ENCODE measurements around the gene DNAH11.
"Not testable (repeated sequence)": the region's sequence is repeated elsewhere in the genome, so short reads cannot be mapped to it uniquely, and the experiment has no call there.

DNAH11 gene

DNA sequence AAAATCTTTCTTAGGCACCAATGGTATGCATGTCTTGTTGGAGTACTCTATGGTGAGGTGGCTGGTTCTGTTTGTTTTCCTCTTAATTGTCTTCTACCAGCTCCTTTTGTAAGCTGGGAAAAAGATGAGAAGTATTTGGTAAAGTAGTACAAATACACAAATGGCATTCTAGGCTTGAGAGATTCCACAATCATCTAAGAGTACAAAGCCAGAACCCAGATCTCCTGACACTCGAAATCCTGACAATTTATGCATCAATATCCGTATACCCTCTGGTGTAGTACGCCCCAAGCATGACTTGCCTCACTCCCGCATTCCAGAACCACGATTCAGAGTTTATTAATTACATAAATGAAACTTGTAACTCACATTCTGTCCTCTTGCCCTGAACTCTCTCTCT, 359.4 kb downstream of the DNAH11 start:
- DNase-seq = no peak

DNA sequence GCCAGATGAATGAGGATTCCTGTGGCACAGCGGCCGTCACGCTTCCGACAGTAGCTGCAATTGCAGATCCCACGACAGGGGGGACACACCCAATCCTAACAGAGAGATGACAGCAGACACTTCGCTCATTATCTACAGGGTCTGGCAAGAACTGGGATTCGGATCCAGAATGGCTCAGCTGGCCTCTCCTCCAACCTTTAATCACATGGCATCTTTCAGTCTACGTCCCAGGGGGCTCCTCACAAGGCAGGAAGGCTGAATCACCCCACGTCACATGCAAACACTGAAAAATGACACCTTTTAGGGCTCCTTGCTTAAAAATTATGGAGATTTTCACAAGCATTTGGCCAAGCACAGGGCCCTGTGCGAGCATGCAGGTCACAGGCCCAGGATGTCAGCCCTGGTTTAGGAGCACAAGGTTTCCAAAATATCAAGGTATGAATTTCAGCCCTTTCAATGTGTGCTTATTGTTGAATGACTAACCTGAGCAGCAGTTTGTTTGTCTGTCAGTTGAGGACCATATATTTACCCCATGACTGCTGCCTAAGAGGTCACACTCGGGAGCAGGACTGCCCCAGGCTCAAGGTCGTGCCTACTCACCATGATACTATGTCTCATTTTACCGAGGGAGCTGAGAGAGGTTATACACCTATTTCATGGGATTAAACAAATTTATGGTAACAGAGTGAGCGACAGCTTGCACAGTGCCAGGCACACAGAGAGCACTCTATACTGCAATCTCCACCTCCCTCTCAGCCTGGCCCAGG, 360.4 kb downstream of the DNAH11 start:
- no peak for DNase-seq

DNA sequence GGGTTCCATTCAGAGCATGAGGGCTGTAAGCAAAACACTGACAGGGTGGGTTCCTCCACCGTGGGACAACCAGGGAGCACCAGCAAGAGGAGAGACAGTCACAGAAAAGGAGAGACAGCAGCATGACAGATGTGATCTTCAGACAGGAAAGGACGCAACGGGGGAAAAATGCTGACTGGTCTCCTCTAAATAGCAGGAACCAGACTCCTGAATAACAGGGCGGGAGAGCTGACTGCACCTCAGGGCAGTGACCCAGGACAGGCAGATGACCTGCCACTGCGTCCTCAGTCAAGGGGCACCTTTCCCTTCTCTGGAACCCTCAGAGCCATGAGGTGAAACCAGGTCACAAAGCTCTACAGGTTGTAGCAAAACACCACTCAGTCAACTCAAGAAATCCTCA, 365.9 kb downstream of the DNAH11 start:
- no peak for DNase-seq

DNA sequence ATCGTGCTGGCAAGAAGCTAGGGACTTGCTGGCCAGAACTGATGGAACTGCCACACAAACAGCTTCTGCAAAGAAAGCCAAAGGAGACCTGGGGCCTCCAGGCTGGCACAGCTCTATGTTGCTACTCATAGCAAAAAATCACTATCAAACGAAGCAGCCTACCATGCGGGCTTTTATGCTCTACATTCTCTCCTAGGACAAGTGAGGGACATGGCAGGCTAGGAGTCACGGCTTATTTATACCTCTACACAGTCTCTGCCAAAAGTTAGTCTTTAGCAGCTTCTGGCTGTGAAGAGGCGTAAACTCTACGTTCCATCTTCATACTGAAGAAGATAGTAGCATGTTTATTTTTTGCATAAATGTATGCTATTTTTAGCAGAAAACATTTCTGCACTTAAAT, 367.4 kb downstream of the DNAH11 start:
- DNase-seq = no peak

DNA sequence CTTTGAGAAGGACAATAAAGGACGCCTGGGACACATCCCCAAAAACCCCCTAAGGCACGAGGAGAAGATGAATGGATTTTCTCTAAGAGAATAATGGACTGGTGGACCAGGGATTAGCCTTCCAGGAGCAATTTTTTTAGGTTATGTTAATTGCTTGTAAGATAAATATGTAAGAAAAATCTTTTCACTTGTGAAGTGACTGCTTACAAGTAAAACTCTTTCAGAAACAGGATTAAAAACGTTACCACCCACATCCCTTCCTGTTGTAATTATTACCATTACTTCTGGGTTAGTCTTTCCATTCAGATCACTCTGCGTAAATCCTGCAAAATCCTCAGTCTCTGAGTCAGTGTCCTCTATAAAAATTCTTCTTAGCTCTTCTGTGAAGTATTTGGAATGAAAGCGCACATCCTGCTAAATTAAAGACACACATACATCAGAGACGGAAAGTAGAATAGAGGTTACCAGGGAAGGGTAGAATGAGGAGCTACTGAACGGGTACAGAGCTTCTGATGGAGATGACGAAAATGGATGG, 368.6 kb downstream of the DNAH11 start:
- DNase-seq = no peak

- no peak for DNase-seq
Observed at GRCh38 chr7:21912305-21912704, 369.5 kb downstream of the DNAH11 start.

- no peak for DNase-seq
Observed at GRCh38 chr7:21912931-21913780, 370.3 kb downstream of the DNAH11 start.

DNA sequence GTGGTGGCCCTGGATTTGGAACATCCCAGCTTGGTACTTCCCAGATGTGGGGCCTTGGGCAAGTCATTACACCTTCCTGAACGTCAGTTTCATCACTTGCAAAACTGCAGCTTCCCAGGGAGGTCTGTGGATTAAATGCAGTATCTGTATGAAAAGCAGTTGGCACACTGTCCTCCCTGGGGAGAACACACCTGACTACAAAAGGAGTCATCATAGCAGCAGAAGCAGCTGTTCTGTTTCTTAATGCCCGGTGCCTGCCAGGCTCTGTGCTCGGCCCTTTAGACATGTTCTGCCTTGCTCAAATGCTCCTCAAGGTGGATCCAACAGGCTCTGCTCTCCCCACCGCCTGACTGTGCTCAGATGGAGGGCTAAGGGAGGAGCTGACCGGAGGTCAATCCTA, 371.8 kb downstream of the DNAH11 start:
- DNase-seq = no peak

DNA sequence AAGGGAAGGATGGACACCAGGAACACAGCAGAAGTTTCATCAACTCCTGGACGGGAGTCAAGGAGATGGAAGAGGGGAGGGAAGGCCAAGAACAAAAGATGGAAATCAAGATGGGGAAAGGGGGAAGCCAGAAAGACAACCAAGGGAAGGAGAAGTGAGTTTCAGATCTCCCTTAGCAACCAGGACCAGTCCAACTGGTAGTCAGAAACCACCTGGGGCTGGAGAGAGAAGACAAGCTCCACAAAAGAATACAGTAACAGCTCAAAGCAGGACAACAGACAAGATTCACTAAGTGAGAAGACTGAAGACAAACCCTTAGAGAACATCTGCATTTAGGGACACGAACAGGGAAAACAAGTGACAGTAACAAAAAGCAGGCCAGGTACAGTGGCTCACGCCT, 372.3 kb downstream of the DNAH11 start:
- DNase-seq = no peak

GRCh38 chr7:21916176-21916575, 373.3 kb downstream of the DNAH11 start:
- DNase-seq = no peak

DNA sequence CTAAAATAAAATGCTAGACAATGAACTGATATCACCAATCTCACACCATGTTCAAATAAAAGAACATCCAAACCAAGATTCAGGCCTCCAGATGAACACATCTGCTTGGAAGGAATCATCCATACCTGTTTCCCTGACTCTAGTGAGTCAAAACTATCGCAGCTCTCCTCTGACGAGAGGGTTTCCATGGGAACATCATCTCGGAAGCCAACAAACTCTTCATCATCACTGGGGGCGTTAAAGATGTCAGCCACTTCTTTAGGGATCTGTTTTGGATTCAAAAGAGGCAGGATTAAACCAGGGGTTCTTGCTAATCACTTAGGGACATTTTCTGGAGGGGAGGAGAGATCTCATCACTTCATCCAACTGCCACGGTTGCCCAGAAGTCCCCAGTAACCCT, 373.8 kb downstream of the DNAH11 start:
- DNase-seq = no peak

GRCh38 chr7:21918216-21918615, 375.4 kb downstream of the DNAH11 start:
- DNase-seq = no peak

GRCh38 chr7:21920936-21921335, 378.1 kb downstream of the DNAH11 start:
- no peak for DNase-seq

DNA sequence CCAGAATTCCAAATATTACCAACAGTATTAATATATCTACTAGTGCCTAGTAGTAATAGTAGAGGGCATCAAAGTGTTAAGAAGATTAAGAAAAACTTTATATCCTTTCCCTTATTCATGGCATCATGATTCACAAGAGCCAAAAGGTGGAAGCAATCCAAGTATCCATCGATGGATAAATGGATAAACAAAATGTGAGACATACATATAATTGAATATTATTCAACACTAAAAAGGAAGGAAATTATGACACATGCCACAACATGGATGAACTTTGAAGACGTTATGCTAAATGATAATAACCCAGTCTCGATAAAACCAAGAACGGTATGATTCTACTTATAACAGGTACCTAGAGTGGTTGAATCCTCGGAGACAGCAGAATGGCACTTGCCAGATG, 379.8 kb downstream of the DNAH11 start:
- DNase-seq = no peak

- peak; percentile 79 for DNase-seq
Observed at GRCh38 chr7:21923658-21924057, 380.8 kb downstream of the DNAH11 start.

DNA sequence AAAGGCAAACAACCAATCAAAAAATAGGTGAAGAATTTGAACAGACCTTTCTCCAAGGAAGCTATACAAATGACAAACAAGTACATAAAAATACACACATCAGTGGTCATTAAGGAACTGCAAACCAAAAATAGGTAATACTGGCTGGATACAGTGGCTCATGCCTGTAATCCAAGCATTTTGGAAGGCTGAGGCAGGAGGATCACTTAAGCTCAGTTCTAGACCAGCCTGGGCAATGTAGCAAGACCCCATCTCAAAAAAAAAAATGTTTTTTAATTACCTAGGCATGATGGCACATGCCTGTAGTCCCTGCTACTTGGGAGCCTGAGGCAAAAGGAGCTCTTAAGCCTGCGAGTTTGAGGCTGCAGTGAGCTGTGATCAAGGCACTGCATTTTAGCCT, 383.6 kb downstream of the DNAH11 start:
- no peak for DNase-seq

- DNase-seq = no peak
Observed at GRCh38 chr7:21927693-21928092, 384.9 kb downstream of the DNAH11 start.

DNA sequence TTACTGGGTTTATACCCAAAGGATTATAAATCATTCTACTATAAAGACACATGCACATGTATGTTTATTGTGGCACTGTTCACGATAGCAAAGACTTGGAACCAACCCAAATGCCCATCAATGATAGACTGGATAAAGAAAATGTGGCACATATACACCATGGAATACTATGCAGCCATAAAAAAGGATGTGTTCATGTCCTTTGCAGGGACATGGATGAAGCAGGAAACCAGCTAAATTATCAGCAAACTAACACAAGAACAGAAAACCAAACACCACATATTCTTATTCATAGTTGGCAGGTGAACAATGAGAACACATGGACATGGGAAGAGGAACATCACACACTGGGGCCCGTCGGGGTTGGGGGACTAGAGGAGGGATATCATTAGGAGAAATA, 390.5 kb downstream of the DNAH11 start:
- DNase-seq = not testable (repeated sequence)

GRCh38 chr7:21934808-21935207, 392.0 kb downstream of the DNAH11 start:
- no peak for DNase-seq

DNA sequence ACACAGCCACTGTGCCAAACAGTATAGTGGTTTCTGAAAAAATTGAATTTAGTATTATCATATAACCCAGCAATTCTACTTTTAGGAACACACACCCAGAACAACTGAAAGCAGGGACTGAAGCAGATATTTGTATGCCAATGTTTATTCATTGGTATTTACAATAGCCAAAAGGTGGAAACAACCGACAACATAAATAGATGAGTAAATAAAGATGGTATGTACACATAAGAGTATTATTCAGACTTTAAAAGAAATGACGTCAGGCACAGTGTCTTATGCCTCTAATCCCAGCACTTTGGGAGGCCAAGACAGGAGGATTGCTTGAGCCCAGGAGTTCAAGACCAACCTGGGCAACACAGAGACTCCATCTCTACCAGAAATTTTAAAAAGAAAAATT, 395.6 kb downstream of the DNAH11 start:
- no peak for DNase-seq

DNA sequence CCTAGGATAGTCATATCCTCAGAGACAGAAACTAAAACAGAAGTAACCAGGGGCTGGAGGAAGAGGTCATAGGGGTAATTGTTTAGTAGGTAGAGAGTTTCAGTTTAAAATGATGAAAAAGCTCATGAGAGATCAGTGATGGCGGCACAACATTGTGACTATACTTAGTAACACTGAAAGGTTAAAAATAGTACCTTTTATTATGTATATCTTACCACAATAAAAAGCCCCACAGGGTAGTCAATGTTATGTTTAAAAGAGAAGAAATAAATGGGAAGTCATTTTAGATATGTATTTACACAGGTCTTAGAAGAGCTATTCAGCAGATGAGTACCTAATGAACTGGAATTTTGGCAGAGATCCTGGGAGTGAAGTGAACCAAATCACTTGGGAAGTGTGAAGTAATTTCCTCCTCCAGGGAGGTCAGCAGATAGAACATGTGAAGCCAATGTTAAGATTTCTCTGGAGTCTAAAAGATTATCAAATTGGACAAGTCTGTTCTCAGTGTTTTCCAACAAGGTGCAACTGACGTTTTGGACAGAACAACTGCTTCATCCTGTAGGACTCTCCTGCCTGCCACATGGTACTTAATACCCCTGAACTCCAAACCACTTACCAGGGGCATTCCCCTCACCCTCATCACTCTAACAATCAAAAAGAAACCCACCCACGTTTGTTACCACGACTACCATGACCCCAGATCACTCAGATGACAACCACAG, 396.5 kb downstream of the DNAH11 start:
- DNase-seq = peak; percentile 79

GRCh38 chr7:21939858-21940372, 397.1 kb downstream of the DNAH11 start:
- no peak for DNase-seq

DNA sequence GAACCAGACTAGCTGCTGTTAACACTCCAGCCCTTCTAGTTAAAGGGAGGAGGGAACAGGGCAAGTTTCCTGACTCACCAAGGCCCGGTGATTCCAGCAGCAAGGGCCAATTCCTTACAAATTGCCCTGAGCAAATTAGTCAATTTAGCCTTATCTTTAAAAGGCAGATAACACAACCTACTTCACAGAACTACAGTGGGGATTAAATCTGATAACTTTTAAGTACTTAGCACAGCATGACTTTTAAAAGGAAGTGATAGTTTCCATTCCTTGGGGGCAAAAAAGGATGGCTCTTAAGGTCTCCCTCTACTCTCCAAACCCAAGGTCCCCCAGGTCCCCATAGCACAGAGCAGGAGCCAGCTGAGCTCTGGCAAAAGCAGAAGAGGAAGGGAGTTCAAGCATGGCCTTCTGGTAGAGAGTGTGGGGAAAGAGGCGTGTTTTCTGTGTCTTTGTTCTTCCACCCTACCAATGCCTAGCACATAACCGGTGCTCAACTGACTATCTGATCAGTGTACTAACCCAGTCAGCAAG, 398.8 kb downstream of the DNAH11 start:
- no peak for DNase-seq
